SIG-M5 treated with dmso at 0.1 percent for 504 hours (cell line): ENCODE measurements around the gene BICD1.

ENCODE experiments used
- DNase-seq: peaks from one replicate; lab custom pipeline; 2025; ENCODE audit not compliant: unreplicated experiment; lab: John Stamatoyannopoulos, UW

BICD1 gene

DNA sequence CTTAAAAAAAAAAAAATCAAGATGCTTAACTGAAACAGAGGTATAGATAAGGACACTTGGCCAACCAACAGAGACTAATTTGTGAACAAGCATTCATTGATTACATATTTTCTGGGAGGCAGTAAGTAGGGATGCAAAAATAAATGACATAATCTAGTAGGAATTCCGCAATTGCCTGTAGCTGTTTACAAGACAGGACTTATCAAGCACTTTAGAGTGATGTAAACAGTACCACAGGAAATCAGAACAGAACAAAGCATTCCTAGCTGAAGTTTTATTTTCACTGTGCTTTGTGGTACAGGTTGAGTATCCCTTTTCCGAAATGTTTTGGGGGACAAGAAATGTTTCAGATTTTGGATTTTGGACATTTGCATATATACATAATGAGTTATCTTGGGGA lies 224.5 kb downstream of the BICD1 start:
- no peak for DNase-seq

DNA sequence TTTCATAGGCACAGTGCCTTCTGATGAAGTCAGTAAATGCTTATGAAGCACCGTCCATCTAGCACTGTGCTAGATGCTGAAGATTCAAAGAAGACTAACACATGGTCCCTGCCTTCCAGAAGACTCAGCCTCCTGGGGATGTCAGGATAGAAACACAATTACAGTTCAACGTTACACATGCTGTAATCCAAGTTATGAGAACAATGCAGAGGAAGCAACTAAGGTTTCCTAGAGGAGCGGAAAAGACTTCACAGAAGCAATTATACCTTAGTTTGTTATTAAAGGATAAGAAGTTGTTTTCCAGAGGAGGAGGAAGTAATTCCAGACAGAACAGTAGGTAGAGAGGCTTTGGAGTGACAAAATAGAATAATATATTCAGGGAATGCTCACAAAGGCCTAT lies 225.8 kb downstream of the BICD1 start:
- no peak for DNase-seq

DNA sequence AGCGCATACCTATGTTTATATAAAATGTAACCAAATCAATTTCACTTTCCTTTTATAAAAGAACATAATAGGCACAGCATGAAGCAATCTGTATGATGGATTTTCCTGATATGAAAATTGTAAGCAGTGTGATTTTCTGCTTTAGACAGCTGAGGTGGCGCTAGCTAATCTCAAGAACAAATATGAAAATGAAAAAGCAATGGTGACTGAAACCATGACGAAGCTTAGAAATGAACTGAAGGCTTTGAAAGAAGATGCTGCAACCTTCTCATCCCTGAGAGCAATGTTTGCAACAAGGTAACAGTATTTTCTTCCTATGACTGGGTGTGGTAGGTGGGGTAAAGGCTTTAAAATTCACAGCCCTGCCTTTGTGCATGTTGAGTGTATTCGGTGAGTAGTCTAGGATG lies 227.7 kb downstream of the BICD1 start:
- DNase-seq = no peak

DNA sequence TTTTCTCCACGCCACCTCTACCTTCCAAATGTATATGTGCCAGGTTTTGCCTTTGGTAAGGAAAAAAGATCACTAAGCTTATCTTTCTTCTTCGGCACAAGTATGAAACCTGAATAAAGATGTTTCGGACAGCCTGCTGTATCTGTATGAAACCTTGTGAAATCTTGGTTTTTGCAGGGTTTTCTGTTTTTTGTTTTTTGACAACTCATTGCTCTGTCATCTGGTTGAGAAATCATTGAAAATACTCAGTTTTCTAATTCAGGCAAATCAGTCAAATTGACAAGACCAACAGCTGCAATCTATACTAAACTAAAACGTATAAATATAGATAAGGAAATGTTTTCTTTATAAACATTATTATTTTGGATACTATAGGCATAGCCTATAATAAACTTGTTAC lies 229.6 kb downstream of the BICD1 start:
- no peak for DNase-seq

DNA sequence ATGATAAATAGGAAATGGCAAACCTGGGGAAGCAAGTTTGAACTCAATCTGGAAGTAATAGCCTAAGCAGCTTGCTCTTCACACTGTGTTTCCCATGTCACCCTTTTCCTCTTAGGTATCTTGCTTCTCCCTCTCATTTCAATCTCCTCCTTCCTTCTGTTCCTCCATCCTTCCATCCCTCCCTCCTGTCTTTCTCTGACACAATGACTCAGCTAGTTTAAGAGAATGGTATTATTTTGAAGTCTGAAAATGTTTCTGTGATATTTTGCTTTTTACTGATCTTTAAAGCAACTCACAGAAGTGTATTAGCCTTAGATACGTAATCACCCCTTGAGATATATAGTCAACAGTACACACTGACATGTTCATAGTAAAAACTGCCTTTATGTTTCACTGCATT lies 236.8 kb downstream of the BICD1 start:
- DNase-seq = no peak

DNA sequence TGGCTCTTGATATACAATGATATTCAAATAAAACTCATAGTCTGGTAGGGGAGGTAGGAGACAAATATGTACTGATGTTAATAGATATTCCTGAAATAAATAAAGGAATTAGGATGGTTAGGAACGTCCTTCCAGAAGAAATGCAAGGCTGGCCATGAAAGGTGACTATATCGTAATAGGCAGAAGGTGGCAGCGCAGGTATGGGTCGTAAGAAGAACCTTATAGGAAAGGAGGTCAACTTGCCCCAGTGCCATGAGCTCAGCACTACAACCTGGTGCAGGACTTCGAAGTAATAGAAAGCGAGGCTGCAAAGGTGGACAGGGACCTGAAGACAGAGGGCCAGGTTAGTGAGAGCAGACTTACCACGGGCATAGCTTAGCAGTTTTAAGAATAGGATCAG lies 237.4 kb downstream of the BICD1 start:
- DNase-seq = no peak

DNA sequence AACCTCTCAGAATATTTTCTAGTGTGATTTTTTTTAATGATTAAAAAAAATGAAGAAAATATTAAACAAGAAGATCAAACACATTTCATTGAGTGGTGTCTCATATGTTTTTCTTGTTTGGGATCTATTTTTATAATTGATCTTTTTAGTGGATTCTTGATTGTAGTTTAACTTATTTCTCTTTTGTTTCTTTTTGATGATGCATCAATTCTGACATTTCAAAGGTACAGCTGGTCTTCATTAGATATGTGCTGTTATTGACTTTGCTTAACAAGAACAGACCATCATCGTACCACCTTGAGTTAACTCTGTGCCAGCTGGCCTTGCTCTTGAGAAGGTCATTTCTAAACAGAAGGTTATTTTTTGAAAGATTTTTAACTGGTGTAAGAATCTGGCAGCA lies 246.9 kb downstream of the BICD1 start:
- DNase-seq = no peak

DNA sequence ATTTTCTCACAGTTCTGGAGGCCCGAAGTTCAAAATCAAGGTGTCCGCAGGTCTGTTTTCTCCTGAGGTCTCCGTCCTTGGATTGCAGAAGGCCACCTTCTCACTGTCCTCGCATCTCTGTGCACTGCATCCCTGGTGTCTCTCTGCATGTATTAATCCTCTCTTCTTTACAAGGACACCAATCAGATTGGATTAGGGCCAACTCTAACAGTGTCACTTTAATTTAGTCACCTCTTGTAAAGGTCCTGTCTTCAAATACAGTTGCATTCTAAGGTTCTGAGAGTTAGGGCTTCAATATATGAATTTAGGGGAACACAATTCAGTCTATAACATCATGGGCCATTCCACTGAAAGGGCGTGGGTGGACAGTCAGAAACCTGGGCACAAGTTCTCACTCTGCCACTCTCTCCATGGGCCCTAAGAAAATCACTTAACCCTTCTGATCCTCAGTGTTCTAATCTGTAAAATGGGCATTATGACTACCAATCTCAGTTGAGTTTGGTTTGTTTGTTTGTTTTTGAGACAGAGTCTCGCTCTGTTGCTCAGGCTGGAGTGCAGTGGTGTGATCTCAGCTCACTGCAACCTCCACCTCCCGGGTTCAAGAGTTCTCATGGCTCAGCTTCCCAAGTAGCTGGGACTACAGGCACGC lies 251.1 kb downstream of the BICD1 start:
- no peak for DNase-seq

DNA sequence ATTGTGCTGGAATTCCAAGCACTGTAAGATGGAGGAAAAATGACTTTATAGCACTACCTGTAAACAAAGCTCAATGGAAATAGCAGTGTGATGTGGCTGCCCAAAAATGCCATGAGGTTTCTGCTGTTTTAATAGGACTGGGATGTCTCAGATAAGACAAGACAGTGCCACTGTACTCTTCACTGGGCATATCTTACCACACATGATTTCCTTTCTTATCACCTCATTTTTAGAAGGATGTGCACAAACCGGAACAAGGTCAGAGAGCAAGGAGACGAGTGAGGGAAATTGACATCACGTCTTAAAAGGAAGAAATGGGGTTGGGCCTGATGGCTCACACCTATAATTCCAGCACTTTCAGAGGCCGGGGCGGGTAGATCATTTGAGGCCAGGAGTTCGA lies 254.3 kb downstream of the BICD1 start:
- DNase-seq = no peak

DNA sequence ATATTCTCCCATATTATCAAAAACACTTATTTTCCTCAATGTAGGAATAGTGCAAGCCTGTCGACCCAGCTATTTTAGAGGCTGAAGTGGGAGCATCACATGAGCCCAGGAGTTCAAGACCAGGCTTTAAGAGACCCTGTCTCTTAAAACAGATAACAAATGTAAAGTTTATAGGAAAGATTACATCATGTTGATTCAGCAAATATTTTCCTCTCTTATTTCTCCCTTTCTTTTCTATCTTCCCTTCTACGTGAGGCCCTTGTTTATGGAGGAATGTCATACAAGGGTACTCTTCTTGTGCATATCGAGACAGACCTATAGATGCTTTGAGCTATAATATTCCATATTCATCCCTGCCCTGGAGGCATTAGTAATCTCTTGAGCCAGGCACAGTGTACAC lies 256.2 kb downstream of the BICD1 start:
- DNase-seq = no peak

DNA sequence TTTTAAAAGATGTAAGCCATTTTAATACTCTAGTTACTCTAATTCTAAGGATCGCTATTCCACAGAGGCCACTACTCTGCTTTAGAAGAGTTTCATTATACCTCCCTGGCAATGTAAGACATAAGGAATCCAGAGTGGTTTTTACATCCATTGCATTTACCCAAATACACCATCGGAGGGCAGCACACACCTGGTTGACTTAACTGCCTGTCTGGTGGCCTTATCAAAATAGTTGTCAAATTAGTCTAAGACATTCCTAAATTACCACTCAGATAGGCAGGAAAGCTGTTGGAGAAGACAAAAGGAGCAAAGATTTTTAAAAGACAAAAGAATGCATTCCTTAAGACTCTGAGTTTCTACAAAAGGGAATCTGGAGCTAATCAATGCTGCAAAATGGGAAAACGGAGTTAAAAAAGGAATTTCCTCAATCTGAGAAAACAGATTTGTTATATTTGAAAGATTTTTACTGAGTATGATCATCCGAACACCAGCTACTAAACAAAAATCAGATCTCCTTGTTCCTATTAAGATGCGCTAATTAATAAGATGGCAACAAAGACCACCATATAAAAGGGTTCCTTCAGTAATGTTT lies 258.9 kb downstream of the BICD1 start:
- peak; percentile 73 for DNase-seq

DNA sequence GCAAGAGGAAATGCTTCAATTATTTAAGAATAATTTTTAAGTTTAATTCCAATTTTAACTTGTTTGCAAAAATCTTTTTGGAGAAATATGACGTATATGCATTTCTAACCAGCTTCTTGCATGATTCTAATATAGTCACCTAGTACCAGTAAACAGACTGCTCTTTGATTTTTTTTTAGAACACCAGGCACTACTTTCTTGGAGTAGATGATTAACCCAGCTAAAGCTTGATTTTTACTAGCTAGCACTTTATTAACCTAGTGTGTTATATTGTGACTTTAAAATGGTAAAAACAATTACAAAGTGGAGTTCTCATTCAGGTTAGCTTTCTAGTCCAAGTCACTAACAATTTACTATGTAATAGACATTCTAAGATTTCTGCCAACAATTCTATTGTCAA lies 260.1 kb downstream of the BICD1 start:
- no peak for DNase-seq

DNA sequence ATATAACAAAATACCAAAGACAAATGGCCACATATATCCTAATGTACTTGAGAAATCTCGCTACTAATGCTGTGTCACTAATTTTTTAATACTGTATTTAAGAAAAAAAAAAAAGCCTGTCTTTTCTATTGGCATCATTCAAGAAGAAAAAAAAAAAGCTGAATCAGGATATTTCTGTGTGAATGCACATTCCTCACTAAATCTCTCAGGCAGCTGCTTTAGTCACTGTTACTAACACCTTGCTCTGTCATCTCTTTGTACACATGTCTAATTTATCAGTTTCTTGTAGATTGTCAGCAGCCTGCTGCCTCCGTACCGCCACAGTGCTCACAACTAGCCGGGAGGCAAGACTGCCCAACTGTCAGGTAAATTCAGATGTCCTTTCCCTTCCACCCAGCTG lies 260.7 kb downstream of the BICD1 start:
- DNase-seq = no peak

DNA sequence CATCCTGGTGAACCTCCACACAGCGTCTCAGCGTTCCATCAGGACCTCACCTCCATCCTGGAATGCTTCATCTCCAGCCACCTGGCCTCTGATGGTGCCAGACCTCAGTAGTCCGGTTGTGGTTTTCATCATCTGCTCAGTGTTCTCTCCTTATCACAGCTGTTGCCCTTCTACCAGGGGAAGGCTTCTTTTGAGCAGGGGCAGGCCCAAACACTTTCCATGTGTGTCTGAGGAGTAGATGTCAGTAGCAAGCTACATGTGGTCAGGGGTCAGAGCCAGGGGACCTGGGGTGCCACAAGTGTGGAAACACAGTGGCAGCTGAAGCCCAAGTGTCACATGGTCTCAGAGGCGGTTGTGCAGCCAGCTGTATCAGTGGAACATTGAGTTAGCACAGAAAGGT lies 262.6 kb downstream of the BICD1 start:
- no peak for DNase-seq

DNA sequence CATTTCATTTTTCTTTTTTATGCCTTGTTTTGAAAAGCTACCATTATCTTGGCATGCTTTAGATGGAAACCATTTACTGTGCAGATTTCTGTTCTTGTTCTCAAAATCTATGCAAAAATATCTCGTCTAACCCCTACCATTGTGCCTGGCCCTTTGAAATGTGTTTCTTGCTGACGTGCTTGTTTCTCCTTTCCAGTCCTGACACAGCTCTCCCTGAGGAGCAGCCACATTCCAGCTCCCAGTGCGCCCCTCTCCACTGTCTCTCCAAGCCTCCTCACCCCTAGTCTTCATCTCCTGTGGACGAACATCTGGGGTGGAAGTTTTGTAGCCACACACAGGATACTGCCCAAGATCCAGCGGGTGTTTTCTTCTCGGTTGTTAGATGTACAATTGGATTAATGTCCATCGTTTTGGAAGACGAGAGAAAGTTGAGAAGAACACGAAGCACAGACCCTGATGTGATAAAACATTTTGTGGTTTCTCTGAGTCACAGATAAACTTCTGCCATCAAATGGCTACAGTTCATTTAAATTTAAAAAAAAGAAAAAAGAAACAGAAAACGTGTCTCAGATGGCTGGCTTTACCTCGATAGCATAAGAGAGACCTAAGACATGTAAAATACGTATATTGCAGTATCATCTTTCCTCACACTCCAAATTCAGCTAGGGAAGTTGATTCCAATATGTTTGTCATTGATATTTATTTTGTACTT lies 270.9 kb downstream of the BICD1 start:
- DNase-seq = no peak

DNA sequence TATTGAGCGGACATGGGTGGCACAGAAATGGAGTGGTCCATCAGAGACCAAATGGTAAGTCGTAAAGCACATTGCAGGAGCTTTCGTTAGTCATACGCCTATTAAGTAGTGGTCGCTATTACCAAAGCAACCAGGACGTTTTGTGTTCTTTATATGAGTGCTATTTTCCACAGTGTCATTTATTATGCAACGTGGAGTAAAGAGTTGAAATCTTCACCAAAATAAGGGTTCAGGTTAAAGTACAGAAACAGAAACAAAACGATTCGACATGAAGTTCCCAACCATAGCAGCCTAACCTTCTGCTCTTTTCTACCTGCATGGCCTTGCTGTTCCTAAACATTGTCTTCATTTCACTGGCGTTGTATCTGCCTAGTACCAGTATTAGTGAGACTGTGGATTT lies 272.6 kb downstream of the BICD1 start:
- peak; percentile 9 for DNase-seq

DNA sequence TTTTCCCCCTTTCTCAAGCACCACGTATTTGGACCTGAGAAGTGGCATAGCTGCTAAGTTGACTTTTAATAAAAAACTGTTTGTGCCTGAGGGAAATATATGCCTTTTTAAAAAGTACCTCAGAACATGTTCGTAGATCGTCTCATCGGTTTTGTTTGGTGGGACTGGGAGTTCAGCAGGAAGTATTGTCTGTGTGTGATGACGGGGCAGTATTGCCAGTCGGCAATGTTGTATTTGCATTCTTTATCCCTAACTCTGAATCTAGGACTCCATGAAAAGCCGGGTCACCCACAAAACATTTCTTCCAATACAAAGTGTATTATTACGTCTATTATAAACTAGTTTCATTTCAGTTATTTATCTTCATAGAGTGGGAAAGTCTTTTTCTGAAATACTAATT lies 273.0 kb downstream of the BICD1 start:
- no peak for DNase-seq

DNA sequence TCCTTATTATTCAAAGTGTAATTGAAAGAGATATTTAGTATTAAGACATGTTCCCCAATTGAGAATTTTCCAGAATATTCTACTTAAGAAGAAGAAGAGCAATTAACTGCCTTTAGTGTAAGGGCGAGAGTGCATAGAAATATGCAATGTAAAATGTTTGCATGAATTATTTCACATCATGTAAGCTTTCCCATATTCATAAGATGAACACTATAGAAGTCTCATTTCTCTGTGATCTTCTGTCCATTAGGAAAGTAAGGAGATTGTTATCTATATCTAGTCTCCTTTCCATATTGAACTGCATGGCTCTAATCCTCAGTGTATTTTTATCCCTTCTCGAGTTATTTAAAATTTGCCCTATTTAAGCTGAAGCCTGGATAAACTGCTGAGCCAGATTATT lies 275.6 kb downstream of the BICD1 start:
- no peak for DNase-seq

DNA sequence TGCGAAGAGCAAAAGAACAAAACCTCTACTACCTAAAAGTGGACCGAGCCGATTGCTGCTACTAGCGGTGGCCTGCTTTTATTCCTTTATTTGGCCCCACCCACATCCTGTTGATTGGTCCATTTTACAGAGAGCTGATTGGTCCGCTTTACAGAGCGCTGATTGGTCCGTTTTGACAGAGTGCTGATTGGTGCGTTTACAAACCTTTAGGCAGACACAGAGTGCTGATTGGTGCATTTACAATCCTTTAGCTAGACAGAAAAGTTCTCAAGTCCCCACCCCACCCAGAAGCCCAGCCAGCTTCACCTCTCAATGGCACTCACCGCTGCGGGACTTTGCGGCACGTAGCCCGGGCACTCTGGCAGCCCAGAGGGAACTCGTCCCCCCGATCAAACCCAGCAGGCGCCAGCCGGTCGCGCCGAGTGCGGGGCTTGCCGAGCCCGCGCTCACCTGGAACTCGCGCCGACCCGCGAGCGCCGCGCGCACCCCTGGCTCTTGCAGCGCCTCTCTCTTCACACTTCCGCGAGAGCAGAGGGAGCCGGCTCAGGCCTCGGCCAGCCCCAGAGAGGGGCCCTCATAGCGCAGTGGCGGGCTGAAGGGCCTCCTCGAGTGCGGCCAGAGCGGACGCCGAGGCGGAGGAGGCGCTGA lies 284.0 kb downstream of the BICD1 start:
- DNase-seq = no peak

DNA sequence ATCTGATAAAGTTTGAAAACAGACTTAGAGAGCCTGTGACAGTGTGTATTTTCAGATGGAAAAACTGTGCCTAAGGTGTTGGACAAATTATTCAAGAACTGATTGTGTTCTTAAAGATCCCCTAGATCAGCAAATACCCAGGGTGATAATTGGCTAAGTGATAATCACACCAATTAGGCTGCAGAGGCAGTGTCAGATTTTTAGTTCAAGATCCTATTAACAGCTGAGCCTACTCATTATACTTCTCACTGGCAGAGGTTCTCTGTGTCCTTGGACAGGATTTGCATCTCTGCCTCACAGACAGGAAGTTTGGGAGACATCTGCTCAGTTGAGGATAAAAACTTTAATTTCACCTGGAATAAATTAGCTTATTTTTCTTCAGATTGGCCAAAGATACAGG lies 288.4 kb downstream of the BICD1 start:
- no peak for DNase-seq

DNA sequence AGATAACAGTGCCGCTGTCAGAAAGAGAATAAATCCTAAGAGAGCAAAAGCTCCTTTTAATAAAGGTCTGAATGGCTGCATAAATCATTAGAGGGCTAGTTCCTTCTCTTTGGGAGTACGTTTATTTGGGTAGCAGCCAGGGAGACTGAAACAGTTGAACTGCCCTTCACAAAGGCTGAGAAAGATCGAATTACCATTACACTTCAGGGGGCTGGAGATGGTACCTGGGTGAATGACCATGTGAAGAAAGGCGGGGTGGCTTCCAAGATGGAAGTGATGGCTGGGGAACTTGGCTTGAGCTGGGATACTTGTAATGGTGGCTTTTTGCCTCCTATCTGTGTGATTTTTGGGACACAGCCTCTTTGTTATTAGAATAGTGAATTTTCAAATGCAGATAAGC lies 291.0 kb downstream of the BICD1 start:
- no peak for DNase-seq

DNA sequence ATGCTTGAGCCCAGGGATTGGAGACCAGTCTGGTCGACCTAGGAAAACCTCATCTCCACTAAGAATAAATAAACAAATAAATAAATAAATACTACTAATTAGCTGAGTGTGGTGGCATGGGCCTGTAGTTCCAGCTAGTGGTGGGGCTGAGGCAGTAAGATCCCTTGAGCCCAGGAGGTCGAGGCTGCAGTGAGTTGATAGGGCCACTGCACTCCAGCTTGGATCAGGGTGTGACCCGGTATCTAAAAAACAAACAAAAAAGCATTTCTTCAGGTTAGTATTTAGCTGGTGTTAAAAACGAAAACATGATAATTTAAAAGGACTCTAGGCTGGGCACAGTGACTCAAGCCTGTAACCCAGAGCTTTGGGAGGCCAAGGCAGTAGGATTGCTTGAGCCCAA lies 291.5 kb downstream of the BICD1 start:
- DNase-seq = no peak
